HEK293 (cell line): ENCODE results near the gene BABAM1.
A peak's percentile ranks its signal among the peaks of the same experiment; 100 is the strongest.

ENCODE experiments used
- BCL11A ChIP-seq: fragments of 450-650 bp; formaldehyde crosslinking; IDR thresholded peaks from 2 replicates; pipeline ENCODE4 v1.5.1; 2016; ENCODE audit warnings: low read depth, missing biosample characterization, missing genetic modification characterization
- BCL6B ChIP-seq: fragments of 450-650 bp; formaldehyde crosslinking; IDR thresholded peaks from 2 replicates; pipeline ENCODE4 v1.5.1; 2017; ENCODE audit warnings: missing biosample characterization, missing genetic modification characterization
- FEZF1 ChIP-seq: fragments of 450-650 bp; formaldehyde crosslinking; IDR thresholded peaks from 2 replicates; pipeline ENCODE4 v1.5.1; 2016; ENCODE audit warnings: missing biosample characterization, missing genetic modification characterization
- GLIS1 ChIP-seq: fragments of 450-650 bp; formaldehyde crosslinking; IDR thresholded peaks from 2 replicates; pipeline ENCODE4 v1.5.1; 2016; ENCODE audit warnings: missing biosample characterization, missing genetic modification characterization
- GLIS2 ChIP-seq: fragments of 450-650 bp; formaldehyde crosslinking; IDR thresholded peaks from 2 replicates; pipeline ENCODE4 v1.5.1; 2016; ENCODE audit warnings: missing biosample characterization, missing genetic modification characterization
- KLF1 ChIP-seq: fragments of 450-650 bp; formaldehyde crosslinking; IDR thresholded peaks from 2 replicates; pipeline ENCODE4 v1.5.1; 2016; ENCODE audit warnings: missing biosample characterization, missing genetic modification characterization
- KLF16 ChIP-seq: fragments of 450-650 bp; formaldehyde crosslinking; IDR thresholded peaks from 2 replicates; pipeline ENCODE4 v1.5.1; 2017; ENCODE audit warnings: missing biosample characterization, missing genetic modification characterization
- KLF8 ChIP-seq: fragments of 450-650 bp; formaldehyde crosslinking; IDR thresholded peaks from 2 replicates; pipeline ENCODE4 v1.5.1; 2016; ENCODE audit warnings: missing biosample characterization, missing genetic modification characterization
- SP3 ChIP-seq: fragments of 450-650 bp; formaldehyde crosslinking; IDR thresholded peaks from 2 replicates; pipeline ENCODE4 v1.5.1; 2016; ENCODE audit warnings: missing biosample characterization, missing genetic modification characterization
- TCF7L2 ChIP-seq: IDR thresholded peaks from 2 replicates; pipeline ENCODE4 v1.6.1; 2011; ENCODE audit warnings: low read depth, mild to moderate bottlenecking, inconsistent platforms, low read length, moderate library complexity, borderline replicate concordance
- ZBTB48 ChIP-seq: fragments of 450-650 bp; formaldehyde crosslinking; IDR thresholded peaks from 2 replicates; pipeline ENCODE4 v1.5.1; 2016; ENCODE audit warnings: missing biosample characterization, missing genetic modification characterization
- ZBTB7A ChIP-seq: fragments of 450-650 bp; formaldehyde crosslinking; IDR thresholded peaks from 2 replicates; pipeline ENCODE4 v1.5.1; 2016; ENCODE audit warnings: low read depth, missing biosample characterization, missing genetic modification characterization
- ZBTB8A ChIP-seq: fragments of 450-650 bp; formaldehyde crosslinking; IDR thresholded peaks from 2 replicates; pipeline ENCODE4 v1.5.1; 2016; ENCODE audit warnings: missing biosample characterization, missing genetic modification characterization
- ZEB2 ChIP-seq: fragments of 450-650 bp; formaldehyde crosslinking; IDR thresholded peaks from 2 replicates; pipeline ENCODE4 v1.5.1; 2016; ENCODE audit warnings: missing biosample characterization, missing genetic modification characterization
- ZFP69B ChIP-seq: fragments of 450-650 bp; formaldehyde crosslinking; IDR thresholded peaks from 2 replicates; pipeline ENCODE4 v1.5.1; 2016; ENCODE audit warnings: missing biosample characterization, missing genetic modification characterization
- ZIC2 ChIP-seq: fragments of 450-650 bp; formaldehyde crosslinking; IDR thresholded peaks from 2 replicates; pipeline ENCODE4 v1.5.1; 2016; ENCODE audit warnings: missing biosample characterization, missing genetic modification characterization
- ZNF19 ChIP-seq: fragments of 450-650 bp; formaldehyde crosslinking; IDR thresholded peaks from 2 replicates; pipeline ENCODE4; 2016; ENCODE audit warnings: missing biosample characterization, missing genetic modification characterization, low read depth
- ZNF221 ChIP-seq: fragments of 450-650 bp; formaldehyde crosslinking; IDR thresholded peaks from 2 replicates; pipeline ENCODE4 v1.5.1; 2017; ENCODE audit warnings: missing biosample characterization, missing genetic modification characterization, borderline replicate concordance
- ZNF302 ChIP-seq: fragments of 450-650 bp; formaldehyde crosslinking; IDR thresholded peaks from 2 replicates; pipeline ENCODE4 v1.5.1; 2016; ENCODE audit warnings: missing biosample characterization, missing genetic modification characterization, low read depth
- ZNF335 ChIP-seq: fragments of 450-650 bp; formaldehyde crosslinking; conservative IDR thresholded peaks from 2 replicates; pipeline ENCODE4 v1.5.1; 2016; ENCODE audit warnings: missing biosample characterization, missing genetic modification characterization
- ZNF521 ChIP-seq: fragments of 450-650 bp; formaldehyde crosslinking; IDR thresholded peaks from 2 replicates; pipeline ENCODE4 v1.5.1; 2017; ENCODE audit warnings: missing biosample characterization, mild to moderate bottlenecking, missing genetic modification characterization
- ZNF530 ChIP-seq: fragments of 450-650 bp; formaldehyde crosslinking; IDR thresholded peaks from 2 replicates; pipeline ENCODE4 v1.5.1; 2016; ENCODE audit warnings: low read depth, missing biosample characterization, missing genetic modification characterization
- ZNF585B ChIP-seq: fragments of 450-650 bp; formaldehyde crosslinking; IDR thresholded peaks from 2 replicates; pipeline ENCODE4 v1.5.1; 2016; ENCODE audit warnings: missing biosample characterization, missing genetic modification characterization
- ZNF623 ChIP-seq: fragments of 450-650 bp; formaldehyde crosslinking; IDR thresholded peaks from 2 replicates; pipeline ENCODE4 v1.5.1; 2016; ENCODE audit warnings: missing biosample characterization, missing genetic modification characterization
- ZNF76 ChIP-seq: fragments of 450-650 bp; formaldehyde crosslinking; IDR thresholded peaks from 2 replicates; pipeline ENCODE4; 2016; ENCODE audit warnings: low read depth, missing biosample characterization, missing genetic modification characterization, borderline replicate concordance
- ZNF776 ChIP-seq: fragments of 450-650 bp; formaldehyde crosslinking; IDR thresholded peaks from 2 replicates; pipeline ENCODE4 v1.5.0; 2017; ENCODE audit warnings: missing biosample characterization, missing genetic modification characterization, borderline replicate concordance
- ZSCAN4 ChIP-seq: fragments of 450-650 bp; formaldehyde crosslinking; IDR thresholded peaks from 2 replicates; pipeline ENCODE4 v1.5.1; 2017; ENCODE audit warnings: missing biosample characterization, missing genetic modification characterization
- ZXDB ChIP-seq: fragments of 450-650 bp; formaldehyde crosslinking; IDR thresholded peaks from 2 replicates; pipeline ENCODE4 v1.5.1; 2016; ENCODE audit warnings: missing biosample characterization, missing genetic modification characterization
- TF ChIP-seq, protein P1 (sequence below): fragments of 450-650 bp; formaldehyde crosslinking; IDR thresholded peaks from 2 replicates; pipeline ENCODE4 v1.5.1; 2016; ENCODE audit warnings: missing biosample characterization, missing genetic modification characterization
- TF ChIP-seq, protein P2 (sequence below): fragments of 450-650 bp; formaldehyde crosslinking; IDR thresholded peaks from 2 replicates; pipeline ENCODE4 v1.5.1; 2016; ENCODE audit warnings: missing biosample characterization, missing genetic modification characterization
- TF ChIP-seq, protein P3 (sequence below): fragments of 450-650 bp; formaldehyde crosslinking; IDR thresholded peaks from 2 replicates; pipeline ENCODE4 v1.5.1; 2016; ENCODE audit warnings: missing biosample characterization, missing genetic modification characterization
- TF ChIP-seq, protein P4 (sequence below): fragments of 450-650 bp; formaldehyde crosslinking; IDR thresholded peaks from 2 replicates; pipeline ENCODE4 v1.5.1; 2016; ENCODE audit warnings: missing biosample characterization, missing genetic modification characterization
- TF ChIP-seq, protein P5 (sequence below): fragments of 450-650 bp; formaldehyde crosslinking; IDR thresholded peaks from 2 replicates; pipeline ENCODE4 v1.5.1; 2017; ENCODE audit warnings: missing biosample characterization, missing genetic modification characterization

BABAM1 gene

DNA sequence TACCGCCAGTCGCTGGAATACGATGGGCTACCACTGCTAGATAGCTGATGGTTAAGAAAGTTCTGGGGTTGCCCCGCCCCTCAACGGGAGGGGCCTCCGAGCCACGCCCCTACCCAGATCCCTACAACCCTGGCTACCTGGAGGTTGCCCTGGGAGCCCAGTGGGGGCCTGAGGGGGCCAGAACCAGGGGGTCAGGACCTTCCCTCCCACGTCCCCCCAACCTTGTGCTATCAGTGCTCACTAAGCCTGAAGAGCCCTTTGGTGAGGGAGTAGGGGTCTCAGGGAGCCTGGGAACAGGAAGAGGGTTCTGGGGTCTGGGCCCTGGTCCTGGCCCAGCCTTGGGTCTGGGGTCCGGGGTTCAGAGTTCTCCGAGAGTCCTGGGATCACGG is 32.3 kb upstream of the BABAM1 start (continued):
- TF ChIP-seq ZBTB7A (0 out of 2 replicates have a peak, but pooled peaks have one; percentile 9), SP3 (tag by site-specific recombination) (peak; percentile 75), ZBTB8A (no peak), KLF16 (tag by site-specific recombination) (peak; percentile 42; the same call in 1 of the 2 replicates), KLF1 (tag by site-specific recombination) (peak; percentile 9; the same call in 1 of the 2 replicates), KLF8 (peak; percentile 39; the same call in 1 of the 2 replicates), ZNF521 (tag by site-specific recombination) (no peak), FEZF1 (tag by site-specific recombination) (no peak), GLIS2 (peak; percentile 89), GLIS1 (tag by site-specific recombination) (peak; percentile 87), ZSCAN4 (tag by site-specific recombination) (no peak), ZBTB48 (tag by site-specific recombination) (peak; percentile 92), ZNF302 (tag by site-specific recombination) (no peak), ZIC2 (tag by site-specific recombination) (peak; percentile 59), ZNF221 (tag by site-specific recombination) (no peak), ZNF585B (tag by site-specific recombination) (no peak), ZNF19 (tag by site-specific recombination) (no peak), ZXDB (peak; percentile 26; the same call in 1 of the 2 replicates), ZNF335 (tag by site-specific recombination) (peak; percentile 78), BCL11A (tag by site-specific recombination) (peak; percentile 50; the same call in 1 of the 2 replicates), BCL6B (no peak), ZNF530 (tag by site-specific recombination) (no peak), ZEB2 (tag by site-specific recombination) (peak; percentile 44; the same call in 1 of the 2 replicates), ZFP69B (no peak), TCF7L2 (no peak), ZNF76 (peak; percentile 70), ZNF623 (tag by site-specific recombination) (no peak), ZNF776 (tag by site-specific recombination) (no peak)
- TF ChIP-seq, protein P1, sequence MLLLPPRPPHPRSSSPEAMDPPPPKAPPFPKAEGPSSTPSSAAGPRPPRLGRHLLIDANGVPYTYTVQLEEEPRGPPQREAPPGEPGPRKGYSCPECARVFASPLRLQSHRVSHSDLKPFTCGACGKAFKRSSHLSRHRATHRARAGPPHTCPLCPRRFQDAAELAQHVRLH (tag by site-specific recombination) = peak; percentile 71; the same call in 1 of the 2 replicates
- TF ChIP-seq, protein P2, sequence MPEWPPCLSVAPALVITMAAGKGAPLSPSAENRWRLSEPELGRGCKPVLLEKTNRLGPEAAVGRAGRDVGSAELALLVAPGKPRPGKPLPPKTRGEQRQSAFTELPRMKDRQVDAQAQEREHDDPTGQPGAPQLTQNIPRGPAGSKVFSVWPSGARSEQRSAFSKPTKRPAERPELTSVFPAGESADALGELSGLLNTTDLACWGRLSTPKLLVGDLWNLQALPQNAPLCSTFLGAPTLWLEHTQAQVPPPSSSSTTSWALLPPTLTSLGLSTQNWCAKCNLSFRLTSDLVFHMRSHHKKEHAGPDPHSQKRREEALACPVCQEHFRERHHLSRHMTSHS (tag by site-specific recombination) = no peak
- TF ChIP-seq, protein P3, sequence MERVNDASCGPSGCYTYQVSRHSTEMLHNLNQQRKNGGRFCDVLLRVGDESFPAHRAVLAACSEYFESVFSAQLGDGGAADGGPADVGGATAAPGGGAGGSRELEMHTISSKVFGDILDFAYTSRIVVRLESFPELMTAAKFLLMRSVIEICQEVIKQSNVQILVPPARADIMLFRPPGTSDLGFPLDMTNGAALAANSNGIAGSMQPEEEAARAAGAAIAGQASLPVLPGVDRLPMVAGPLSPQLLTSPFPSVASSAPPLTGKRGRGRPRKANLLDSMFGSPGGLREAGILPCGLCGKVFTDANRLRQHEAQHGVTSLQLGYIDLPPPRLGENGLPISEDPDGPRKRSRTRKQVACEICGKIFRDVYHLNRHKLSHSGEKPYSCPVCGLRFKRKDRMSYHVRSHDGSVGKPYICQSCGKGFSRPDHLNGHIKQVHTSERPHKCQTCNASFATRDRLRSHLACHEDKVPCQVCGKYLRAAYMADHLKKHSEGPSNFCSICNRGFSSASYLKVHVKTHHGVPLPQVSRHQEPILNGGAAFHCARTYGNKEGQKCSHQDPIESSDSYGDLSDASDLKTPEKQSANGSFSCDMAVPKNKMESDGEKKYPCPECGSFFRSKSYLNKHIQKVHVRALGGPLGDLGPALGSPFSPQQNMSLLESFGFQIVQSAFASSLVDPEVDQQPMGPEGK = peak; percentile 97
- TF ChIP-seq, protein P4, sequence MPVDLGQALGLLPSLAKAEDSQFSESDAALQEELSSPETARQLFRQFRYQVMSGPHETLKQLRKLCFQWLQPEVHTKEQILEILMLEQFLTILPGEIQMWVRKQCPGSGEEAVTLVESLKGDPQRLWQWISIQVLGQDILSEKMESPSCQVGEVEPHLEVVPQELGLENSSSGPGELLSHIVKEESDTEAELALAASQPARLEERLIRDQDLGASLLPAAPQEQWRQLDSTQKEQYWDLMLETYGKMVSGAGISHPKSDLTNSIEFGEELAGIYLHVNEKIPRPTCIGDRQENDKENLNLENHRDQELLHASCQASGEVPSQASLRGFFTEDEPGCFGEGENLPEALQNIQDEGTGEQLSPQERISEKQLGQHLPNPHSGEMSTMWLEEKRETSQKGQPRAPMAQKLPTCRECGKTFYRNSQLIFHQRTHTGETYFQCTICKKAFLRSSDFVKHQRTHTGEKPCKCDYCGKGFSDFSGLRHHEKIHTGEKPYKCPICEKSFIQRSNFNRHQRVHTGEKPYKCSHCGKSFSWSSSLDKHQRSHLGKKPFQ = no peak
- TF ChIP-seq, protein P5, sequence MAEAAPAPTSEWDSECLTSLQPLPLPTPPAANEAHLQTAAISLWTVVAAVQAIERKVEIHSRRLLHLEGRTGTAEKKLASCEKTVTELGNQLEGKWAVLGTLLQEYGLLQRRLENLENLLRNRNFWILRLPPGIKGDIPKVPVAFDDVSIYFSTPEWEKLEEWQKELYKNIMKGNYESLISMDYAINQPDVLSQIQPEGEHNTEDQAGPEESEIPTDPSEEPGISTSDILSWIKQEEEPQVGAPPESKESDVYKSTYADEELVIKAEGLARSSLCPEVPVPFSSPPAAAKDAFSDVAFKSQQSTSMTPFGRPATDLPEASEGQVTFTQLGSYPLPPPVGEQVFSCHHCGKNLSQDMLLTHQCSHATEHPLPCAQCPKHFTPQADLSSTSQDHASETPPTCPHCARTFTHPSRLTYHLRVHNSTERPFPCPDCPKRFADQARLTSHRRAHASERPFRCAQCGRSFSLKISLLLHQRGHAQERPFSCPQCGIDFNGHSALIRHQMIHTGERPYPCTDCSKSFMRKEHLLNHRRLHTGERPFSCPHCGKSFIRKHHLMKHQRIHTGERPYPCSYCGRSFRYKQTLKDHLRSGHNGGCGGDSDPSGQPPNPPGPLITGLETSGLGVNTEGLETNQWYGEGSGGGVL (tag by site-specific recombination) = 0 out of 2 replicates have a peak, but pooled peaks have one; percentile 27
